Neural cell (in vitro differentiated cells): ENCODE measurements around the gene LAIR2.

Experiments used
- EP300 ChIP-seq: fragments of 450-650 bp; conservative IDR thresholded peaks from 2 replicates; pipeline ENCODE4 v1.6.1; 2014; ENCODE audit warnings: antibody characterized with exemption, mild to moderate bottlenecking, moderate library complexity; ENCODE audit not compliant: poor library complexity, severe bottlenecking
- EZH2 ChIP-seq: fragments of 200-600, 300-800 bp; shearing (Covaris generic), sonication (generic); IDR thresholded peaks from 2 replicates; pipeline ENCODE4 v1.6.1; 2014; ENCODE audit warnings: antibody characterized with exemption, low read length, borderline replicate concordance, mild to moderate bottlenecking; ENCODE audit not compliant: insufficient read depth, poor library complexity, severe bottlenecking
- POLR2AphosphoS5 ChIP-seq: IDR thresholded peaks from 2 replicates; pipeline ENCODE4 v1.6.1; 2012
- RAD21 ChIP-seq: fragments of 450-650 bp; conservative IDR thresholded peaks from 2 replicates; pipeline ENCODE4 v1.6.1; 2014; ENCODE audit warnings: antibody characterized with exemption, mild to moderate bottlenecking, moderate library complexity
- TF ChIP-seq, protein P1 (sequence below): fragments of 450-650 bp; IDR thresholded peaks from 2 replicates; pipeline ENCODE4 v1.5.1; 2014; ENCODE audit warnings: antibody characterized with exemption, mild to moderate bottlenecking, moderate library complexity; ENCODE audit not compliant: poor library complexity, severe bottlenecking
- TF ChIP-seq, protein P2 (sequence below): IDR thresholded peaks from 2 replicates; pipeline ENCODE4 v1.6.1; 2012; ENCODE audit warnings: borderline replicate concordance

DNA sequence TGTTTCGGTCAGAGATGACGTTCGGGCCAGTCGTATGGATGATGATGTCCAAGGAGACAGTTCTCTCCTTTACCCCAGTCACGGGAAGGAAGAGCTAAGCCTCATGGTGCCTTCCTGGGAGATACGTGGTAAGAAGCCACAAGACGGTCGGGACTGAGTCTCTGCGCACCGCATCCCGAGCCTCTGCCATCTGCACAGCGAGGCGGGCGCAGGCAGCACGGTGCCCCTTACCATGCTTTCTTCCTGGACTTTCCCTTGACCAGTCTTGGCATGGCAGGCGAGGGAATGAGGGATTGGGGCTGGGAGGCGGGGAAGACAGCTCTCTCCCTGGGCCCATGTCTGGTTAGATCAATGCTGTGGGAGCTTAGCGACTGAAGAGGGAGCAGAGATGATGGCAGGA, 10.1 kb upstream of the LAIR2 start:
- TF ChIP-seq POLR2AphosphoS5: no peak
- TF ChIP-seq, protein P1, sequence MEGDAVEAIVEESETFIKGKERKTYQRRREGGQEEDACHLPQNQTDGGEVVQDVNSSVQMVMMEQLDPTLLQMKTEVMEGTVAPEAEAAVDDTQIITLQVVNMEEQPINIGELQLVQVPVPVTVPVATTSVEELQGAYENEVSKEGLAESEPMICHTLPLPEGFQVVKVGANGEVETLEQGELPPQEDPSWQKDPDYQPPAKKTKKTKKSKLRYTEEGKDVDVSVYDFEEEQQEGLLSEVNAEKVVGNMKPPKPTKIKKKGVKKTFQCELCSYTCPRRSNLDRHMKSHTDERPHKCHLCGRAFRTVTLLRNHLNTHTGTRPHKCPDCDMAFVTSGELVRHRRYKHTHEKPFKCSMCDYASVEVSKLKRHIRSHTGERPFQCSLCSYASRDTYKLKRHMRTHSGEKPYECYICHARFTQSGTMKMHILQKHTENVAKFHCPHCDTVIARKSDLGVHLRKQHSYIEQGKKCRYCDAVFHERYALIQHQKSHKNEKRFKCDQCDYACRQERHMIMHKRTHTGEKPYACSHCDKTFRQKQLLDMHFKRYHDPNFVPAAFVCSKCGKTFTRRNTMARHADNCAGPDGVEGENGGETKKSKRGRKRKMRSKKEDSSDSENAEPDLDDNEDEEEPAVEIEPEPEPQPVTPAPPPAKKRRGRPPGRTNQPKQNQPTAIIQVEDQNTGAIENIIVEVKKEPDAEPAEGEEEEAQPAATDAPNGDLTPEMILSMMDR: no peak
- no peak for TF ChIP-seq EZH2
- TF ChIP-seq, protein P2, sequence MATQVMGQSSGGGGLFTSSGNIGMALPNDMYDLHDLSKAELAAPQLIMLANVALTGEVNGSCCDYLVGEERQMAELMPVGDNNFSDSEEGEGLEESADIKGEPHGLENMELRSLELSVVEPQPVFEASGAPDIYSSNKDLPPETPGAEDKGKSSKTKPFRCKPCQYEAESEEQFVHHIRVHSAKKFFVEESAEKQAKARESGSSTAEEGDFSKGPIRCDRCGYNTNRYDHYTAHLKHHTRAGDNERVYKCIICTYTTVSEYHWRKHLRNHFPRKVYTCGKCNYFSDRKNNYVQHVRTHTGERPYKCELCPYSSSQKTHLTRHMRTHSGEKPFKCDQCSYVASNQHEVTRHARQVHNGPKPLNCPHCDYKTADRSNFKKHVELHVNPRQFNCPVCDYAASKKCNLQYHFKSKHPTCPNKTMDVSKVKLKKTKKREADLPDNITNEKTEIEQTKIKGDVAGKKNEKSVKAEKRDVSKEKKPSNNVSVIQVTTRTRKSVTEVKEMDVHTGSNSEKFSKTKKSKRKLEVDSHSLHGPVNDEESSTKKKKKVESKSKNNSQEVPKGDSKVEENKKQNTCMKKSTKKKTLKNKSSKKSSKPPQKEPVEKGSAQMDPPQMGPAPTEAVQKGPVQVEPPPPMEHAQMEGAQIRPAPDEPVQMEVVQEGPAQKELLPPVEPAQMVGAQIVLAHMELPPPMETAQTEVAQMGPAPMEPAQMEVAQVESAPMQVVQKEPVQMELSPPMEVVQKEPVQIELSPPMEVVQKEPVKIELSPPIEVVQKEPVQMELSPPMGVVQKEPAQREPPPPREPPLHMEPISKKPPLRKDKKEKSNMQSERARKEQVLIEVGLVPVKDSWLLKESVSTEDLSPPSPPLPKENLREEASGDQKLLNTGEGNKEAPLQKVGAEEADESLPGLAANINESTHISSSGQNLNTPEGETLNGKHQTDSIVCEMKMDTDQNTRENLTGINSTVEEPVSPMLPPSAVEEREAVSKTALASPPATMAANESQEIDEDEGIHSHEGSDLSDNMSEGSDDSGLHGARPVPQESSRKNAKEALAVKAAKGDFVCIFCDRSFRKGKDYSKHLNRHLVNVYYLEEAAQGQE: no peak
- TF ChIP-seq RAD21: no peak
- no peak for TF ChIP-seq EP300
